NB4 (cell line): ENCODE data around the gene EBF4.

Source experiments
- CTCF ChIP-seq: IDR thresholded peaks from one replicate; pipeline ENCODE4 v1.5.1; 2012; ENCODE audit warnings: low read depth, low read length
- MYC ChIP-seq: IDR thresholded peaks from 2 replicates; pipeline ENCODE4 v1.6.1; 2011; ENCODE audit warnings: low read depth, low read length

- TF ChIP-seq MYC: no peak
- no peak for TF ChIP-seq CTCF
These were observed 68.3 kb downstream of the EBF4 start for GRCh38 chr20:2760952-2761305.
